GM12874 (cell line): ENCODE data around the gene PLCXD3.
A peak's percentile ranks its signal among the peaks of the same experiment; 100 is the strongest.

Experiments used
- TF ChIP-seq, protein P1 (sequence below): IDR thresholded peaks from 2 replicates; pipeline ENCODE4 v1.5.1; 2011; ENCODE audit warnings: low read depth, mild to moderate bottlenecking, control low read depth, low read length, moderate library complexity; ENCODE audit not compliant: insufficient read depth

The PLCXD3 gene

DNA sequence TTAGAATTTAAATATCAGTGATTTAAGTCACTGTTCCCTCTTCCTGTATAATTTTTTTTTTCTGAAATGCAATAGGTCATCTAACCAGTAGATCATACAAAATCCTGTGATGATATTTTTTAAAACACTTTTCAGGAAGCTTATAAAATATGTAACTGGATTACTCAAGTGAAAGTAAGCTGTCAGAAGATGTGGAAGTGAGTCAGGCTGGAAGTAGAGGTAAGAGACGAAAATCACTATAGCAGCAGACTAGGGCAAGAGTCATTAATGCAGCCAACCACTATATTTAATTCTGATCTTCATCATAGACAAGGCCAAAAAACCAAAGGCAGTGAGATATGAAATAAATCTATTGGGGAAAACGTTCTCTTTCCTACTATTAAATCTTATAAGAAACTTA, 231.4 kb downstream of the PLCXD3 start:
- TF ChIP-seq, protein P1, sequence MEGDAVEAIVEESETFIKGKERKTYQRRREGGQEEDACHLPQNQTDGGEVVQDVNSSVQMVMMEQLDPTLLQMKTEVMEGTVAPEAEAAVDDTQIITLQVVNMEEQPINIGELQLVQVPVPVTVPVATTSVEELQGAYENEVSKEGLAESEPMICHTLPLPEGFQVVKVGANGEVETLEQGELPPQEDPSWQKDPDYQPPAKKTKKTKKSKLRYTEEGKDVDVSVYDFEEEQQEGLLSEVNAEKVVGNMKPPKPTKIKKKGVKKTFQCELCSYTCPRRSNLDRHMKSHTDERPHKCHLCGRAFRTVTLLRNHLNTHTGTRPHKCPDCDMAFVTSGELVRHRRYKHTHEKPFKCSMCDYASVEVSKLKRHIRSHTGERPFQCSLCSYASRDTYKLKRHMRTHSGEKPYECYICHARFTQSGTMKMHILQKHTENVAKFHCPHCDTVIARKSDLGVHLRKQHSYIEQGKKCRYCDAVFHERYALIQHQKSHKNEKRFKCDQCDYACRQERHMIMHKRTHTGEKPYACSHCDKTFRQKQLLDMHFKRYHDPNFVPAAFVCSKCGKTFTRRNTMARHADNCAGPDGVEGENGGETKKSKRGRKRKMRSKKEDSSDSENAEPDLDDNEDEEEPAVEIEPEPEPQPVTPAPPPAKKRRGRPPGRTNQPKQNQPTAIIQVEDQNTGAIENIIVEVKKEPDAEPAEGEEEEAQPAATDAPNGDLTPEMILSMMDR = no peak

DNA sequence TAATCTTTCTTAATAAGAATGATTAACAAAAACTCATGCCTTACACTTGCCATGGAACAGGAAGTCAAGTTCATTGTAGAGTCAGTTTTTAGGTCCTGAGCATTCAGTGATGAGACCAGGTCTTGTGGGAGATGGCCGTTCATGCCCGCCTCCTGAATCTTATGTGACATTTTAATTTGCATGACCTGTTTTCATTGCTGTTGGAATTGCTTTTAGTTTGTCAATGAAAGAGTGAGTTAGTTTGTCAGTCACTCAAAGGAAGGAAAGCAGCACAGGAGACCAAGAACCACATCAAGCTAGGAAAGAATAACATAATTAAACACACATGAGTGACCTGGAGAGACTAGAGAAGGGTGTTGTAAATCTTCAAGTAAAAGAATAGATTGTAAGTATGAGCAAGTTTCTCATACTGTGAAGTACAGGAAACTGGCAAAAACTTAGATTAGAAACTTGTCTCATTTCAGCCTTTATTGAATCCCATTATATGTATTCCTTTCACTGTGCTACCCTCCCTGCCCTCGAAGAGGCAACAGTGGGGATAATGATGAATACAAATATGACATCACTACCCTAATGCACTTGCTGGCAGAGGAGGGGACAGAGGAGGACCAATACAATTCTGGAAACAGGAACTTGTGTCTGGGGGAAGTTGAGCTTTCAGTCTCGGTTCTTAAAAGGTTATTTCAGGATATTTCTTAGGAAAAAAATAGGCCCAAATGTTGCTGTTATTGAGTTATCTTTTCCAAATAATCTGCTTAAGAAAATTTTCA, 232.7 kb downstream of the PLCXD3 start:
- TF ChIP-seq, protein P1 = no peak

DNA sequence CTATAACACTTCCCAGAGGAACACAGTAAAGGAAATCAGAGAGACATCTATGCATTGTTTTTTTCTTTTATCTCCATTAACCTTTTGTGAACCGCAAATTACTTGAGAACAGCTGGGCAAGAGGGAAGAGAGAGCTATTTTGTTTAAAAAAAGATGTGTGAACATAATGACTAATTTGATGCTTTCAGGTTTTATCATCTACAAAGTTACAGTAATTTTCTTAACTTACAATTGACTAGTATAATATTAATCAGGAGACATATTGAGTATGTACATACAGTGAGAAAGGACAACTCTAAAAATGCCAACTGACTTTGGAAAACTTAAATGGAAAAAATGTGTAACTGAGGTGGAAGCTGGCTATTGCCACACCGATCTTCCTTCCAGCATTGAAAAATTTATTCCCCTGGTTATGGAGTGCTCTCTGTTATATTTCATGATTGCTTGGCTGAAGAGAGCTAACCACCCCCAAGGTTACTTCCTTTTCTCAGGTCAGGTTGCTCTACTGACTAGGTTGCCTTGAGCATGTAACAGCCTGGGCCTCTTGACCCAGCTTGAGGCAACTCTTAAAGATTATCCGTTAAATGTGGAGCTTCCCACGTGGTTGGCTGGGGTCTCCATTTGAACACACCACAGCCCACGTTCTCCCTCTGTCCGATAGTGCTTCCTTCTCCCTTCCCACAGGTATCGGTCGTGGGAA, 234.4 kb downstream of the PLCXD3 start:
- TF ChIP-seq, protein P1 = no peak

DNA sequence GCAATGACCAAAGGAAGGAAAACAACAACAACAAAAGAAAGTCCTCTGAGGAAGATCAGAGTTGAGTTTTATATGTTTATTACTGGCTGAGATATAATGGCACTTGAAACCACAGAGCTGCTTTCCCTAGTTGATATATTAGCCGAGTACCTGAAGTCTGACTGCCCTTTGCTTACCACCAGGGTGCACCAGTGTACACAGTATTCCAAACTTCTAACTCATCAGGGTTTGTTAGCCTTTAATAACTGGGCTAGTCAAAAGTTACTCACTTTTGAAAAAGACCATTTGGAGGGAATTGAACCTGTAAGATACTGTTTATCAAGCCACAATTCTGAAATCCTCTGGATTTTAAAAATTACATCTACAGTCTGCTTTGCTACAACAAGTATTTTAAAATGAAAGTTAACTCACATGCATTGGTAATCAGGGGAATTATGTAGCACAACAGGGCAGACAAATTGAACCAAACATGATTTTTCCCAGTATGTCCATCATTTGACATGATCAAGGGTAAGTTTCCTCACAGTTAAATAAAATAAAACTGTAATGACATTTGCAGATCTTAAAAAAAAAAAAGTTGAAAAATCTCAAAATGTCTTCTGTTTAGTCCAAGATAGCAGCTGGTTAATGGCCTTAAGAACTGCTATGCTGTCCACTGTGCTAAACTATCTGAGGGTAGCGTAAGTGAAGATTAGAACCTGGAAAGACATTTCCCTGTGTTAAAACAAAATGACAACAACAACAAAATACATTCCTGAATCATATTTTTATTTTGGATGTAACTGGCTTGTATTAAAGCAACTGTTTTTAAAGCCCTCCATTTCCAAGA, 239.8 kb downstream of the PLCXD3 start:
- TF ChIP-seq, protein P1 = peak; percentile 56; the same call in 1 of the 2 replicates

DNA sequence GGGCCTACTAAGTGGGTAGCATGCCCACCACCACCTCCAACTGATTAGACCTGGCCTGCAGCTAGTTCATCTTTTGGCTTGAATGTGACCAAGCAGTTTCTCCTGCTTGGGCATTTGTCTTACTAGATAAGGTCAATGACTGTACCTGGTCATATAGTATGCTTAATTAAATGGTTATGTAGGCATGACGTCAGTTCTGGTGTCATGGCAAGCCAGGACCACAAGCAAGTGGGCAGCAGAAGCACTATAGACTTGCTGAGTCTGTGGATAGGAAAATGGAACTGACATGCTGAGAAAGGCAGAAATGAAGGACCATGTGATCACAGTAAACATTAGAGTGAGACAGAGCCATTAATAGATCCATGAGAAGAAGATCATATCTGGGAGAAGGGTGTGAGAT, 241.5 kb downstream of the PLCXD3 start:
- TF ChIP-seq, protein P1 = no peak

DNA sequence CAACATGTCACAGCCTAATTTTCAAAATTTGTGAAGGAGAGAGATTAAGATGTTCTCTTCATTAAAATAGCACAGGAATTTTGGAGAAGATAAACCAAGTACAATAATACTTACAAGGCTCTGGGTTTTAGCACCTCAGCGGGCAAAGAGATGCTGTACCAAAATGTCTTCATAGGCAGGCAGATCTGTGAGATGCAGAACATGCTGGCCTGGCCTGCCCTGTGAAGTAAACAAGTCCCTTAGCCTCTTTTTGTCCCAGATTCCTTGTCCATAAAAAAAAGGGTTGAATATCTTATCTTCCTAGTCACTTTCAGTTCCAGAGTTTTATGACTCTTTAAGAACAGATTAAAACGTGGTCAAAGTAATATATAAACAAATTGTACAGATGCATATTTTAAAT, 244.0 kb downstream of the PLCXD3 start:
- TF ChIP-seq, protein P1 = no peak

DNA sequence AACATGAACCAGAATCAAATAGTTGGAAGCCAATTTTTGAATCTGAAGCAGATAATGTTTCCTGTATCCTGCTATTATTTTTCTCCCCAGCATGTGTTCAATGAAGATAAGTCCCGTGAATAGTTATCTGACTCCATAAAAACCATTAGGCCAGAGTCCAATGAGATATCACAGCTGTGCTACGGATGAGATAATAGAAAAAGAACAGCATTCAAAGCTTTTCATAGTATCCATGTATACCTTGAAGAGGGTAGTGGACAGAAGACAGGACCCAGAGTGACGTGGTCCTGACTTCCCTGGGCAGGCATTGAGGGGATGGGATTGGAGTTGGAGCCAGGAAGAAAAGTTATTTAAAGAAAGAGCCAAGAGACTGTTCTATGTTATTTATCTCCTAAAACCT, 246.4 kb downstream of the PLCXD3 start:
- TF ChIP-seq, protein P1 = no peak
